ENCODE measurements around the gene AIMP2.

DNA sequence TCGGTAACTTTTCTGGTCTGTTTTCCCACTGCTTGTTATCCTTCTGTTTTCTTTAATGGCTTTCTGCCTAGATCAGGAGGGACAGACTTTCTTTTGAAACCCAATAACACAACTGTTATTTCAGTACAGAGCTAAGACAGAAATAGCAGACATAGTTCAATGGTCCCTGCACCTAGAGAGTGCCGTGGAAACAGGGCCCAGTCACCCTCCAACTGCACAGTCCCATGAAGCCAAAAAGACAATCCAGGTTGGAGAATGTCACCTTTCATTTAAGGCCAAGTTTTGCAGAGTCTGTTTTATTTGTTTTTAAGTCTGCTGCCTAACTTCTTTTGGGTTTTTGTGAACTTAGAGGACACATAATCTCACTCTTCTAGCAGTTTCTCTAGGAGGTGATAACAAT, 2.5 kb downstream of the AIMP2 start:
- TF ChIP-seq POLR2A (IDR thresholded peaks at IDR 0.05), result no peak
- TF ChIP-seq, protein P1, sequence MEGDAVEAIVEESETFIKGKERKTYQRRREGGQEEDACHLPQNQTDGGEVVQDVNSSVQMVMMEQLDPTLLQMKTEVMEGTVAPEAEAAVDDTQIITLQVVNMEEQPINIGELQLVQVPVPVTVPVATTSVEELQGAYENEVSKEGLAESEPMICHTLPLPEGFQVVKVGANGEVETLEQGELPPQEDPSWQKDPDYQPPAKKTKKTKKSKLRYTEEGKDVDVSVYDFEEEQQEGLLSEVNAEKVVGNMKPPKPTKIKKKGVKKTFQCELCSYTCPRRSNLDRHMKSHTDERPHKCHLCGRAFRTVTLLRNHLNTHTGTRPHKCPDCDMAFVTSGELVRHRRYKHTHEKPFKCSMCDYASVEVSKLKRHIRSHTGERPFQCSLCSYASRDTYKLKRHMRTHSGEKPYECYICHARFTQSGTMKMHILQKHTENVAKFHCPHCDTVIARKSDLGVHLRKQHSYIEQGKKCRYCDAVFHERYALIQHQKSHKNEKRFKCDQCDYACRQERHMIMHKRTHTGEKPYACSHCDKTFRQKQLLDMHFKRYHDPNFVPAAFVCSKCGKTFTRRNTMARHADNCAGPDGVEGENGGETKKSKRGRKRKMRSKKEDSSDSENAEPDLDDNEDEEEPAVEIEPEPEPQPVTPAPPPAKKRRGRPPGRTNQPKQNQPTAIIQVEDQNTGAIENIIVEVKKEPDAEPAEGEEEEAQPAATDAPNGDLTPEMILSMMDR (IDR thresholded peaks at IDR 0.05 in 8 of 11, conservative IDR thresholded peaks at IDR 0.05 in 3 of 11), result no peak
